SKM-1 treated with dmso at 0.1 percent for 144 hours (cell line): ENCODE measurements around the gene VCY1B.
"Not testable (repeated sequence)": the region's sequence is repeated elsewhere in the genome, so short reads cannot be mapped to it uniquely, and the experiment has no call there.

Experiments
- DNase-seq: peaks from one replicate; lab custom pipeline; 2025; ENCODE audit not compliant: unreplicated experiment; lab: John Stamatoyannopoulos, UW

VCY1B gene

DNA sequence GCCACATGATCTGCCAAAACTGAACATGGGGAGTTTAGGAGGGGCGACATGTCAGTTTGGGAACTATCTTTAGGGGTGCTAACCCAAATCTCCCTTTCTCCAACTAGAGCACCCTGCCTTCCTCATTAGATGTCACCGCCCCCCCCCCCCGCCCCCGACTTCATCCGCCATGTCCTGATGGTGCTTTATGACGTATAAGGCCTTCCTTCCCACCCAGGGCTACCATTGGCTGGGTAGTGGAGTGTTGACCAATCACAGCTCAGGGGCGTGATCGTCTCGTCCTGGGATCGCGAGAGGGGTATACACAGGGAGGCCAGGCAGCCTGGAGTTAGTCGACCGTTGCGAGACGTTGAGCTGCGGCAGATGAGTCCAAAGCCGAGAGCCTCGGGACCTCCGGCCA is at the start of gene VCY1B:
Gene VCY1B, plus strand, starts transcription at position 301 of the 400 bp plus-strand sequence. Its CDS starts 63 bp downstream, at position 364.
- not testable (repeated sequence) for DNase-seq

DNA sequence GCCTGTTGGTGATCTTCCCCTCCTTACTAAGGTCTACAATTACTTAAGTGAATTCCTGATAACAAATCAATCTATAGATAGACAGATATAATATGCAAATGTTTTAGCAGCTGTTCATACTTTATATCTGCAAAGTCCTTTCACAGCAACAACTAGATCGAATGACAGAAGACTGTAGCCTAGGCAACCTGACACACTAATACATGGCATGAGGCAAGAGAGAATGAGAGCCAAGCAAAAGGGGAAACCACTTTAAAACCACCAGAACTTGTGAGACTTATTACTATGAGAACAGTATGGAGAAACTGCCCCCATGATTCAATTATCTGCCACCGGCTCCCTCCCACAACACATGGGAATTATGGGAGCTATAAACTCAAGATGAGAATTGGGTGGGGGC is 44.1 kb upstream of the VCY1B start:
- DNase-seq = not testable (repeated sequence)

DNA sequence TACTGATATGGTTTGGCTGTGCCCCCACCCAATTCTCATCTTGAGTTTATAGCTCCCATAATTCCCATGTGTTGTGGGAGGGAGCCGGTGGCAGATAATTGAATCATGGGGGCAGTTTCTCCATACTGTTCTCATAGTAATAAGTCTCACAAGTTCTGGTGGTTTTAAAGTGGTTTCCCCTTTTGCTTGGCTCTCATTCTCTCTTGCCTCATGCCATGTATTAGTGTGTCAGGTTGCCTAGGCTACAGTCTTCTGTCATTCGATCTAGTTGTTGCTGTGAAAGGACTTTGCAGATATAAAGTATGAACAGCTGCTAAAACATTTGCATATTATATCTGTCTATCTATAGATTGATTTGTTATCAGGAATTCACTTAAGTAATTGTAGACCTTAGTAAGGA is 25.6 kb upstream of the VCY1B start:
- not testable (repeated sequence) for DNase-seq

DNA sequence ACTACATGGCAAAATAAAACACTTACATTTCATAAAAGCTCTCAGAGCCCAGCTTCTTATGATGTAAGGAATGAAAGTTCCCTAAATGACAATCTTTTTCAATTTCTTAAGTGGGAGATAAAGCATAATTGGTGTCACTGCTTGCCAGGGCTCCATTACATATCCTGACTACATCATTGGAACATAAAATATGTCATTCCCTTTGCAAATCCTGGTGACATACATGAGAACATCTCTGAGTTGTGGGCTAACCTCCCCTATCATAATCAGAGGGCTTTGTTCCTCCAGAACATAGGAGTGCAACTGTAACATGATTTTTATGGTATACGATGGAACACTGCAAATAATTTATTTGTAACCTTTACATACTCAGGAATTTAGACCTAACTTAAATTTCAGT is 29.9 kb downstream of the VCY1B start:
- no peak for DNase-seq
